ENCODE measurements around the gene SYNRG. TPM values are rescaled to one million over a fixed set of nuclear protein-coding genes. Genes with fewer than 3 reads are reported as not detected.

The SYNRG gene
- total RNA-seq, 1 experiment from 2014 or later, result 40.5 TPM

DNA sequence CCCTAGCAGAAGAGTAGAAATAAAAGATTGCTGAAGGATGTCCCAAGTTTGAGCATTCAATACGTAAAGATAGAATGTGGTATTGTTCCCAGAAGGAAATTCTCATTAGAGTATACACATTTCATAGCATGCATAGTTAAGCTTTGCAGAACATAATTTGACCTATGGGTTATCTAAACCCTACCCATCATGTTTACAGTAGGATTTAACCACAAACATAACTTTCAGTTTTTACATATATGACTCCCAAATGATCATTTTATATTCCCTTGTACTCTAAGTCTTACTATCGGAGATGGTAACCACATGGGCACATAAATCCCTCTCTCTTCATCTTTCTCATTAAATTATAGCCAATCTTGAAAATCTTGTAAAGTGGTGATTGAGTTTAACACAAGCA is 50.9 kb downstream of the SYNRG start:
- no TSS peak for BruUV-seq (replicated peaks)
- H3K9me3 Mint-ChIP-seq (ENCODE audit: unreplicated experiment), result no peaks in the 10 kb centered on the region
- H3K4me3 ChIP-seq (ENCODE audit: low read depth, low read length), result no peak overlapping the region
- DNase-seq, result no peak
- H3K27ac Mint-ChIP-seq (ENCODE audit: unreplicated experiment), result no peak overlapping the region
- no peaks in the 10 kb centered on the region for H3K9me3 ChIP-seq
- TF ChIP-seq CTCF (IDR thresholded peaks at IDR 0.05; ENCODE audit: insufficient read depth in 1 of 2, low read depth in 1 of 2, low read length in 1 of 2, severe bottlenecking in 1 of 2, unreplicated experiment in 1 of 2), result no peak
- intact Hi-C loops (cut with micrococcal nuclease; ENCODE audit: unreplicated experiment), result no loop called here
- H3K4me1 ChIP-seq, result 0 out of 2 replicates have a peak, but pooled peaks cover 4% of the 10 kb centered on the region
- ChIA-PET POLR2A (no interaction called here), CTCF (interaction anchor here (0.8 kb wide), 1 partner anchor 31 kb away, joined by 3 read pairs; no protein-coding TSS in a partner anchor)
- peaks cover 36% of the 10 kb centered on the region for H3K36me3 Mint-ChIP-seq (ENCODE audit: insufficient read depth, unreplicated experiment)
- no peaks in the 10 kb centered on the region for H3K27me3 Mint-ChIP-seq (ENCODE audit: insufficient read depth, unreplicated experiment)
- H3K4me3 Mint-ChIP-seq (ENCODE audit: unreplicated experiment), result no peak overlapping the region
- peaks cover 10% of the 10 kb centered on the region for H3K4me1 Mint-ChIP-seq (ENCODE audit: low read depth, unreplicated experiment)
- H3K36me3 ChIP-seq (ENCODE audit: control insufficient read depth, insufficient read depth, low read length), result peaks cover 2% of the 10 kb centered on the region
- H3K27me3 ChIP-seq (replicated peaks; ENCODE audit: control insufficient read depth, insufficient read depth, low read length), result no peaks in the 10 kb centered on the region

- CTCF ChIA-PET, result no interaction called here
- no TSS peak for BruUV-seq (replicated peaks)
Observed at GRCh38 chr17:37557482-37557881, 51.7 kb downstream of the SYNRG start.

DNA sequence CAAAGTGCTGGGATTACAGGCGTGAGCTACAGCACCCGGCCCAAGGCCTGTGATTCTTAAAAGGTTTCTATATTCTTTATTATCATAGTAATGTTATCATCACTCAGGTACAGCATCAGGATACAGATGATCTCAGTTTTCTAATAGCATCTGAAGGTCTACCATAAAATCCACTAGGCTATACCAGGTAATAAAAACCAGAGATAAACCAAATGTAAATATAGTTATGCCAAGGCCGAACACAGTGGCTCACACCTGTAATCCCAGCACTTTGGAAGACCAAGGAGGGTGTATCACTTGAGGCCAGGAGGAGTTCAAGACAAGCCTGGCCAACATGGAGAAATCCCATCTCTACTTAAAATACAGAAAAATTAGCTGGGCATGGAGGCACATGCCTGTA is 53.8 kb downstream of the SYNRG start:
- POLR2A ChIA-PET, result no interaction called here
- H3K4me3 ChIP-seq (ENCODE audit: low read depth, low read length), result no peak overlapping the region
- Mint-ChIP-seq H3K4me1 (ENCODE audit: low read depth, unreplicated experiment) (peaks cover 10% of the 10 kb centered on the region), H3K27me3 (ENCODE audit: insufficient read depth, unreplicated experiment) (no peaks in the 10 kb centered on the region), H3K4me3 (ENCODE audit: unreplicated experiment) (no peak overlapping the region), H3K9me3 (ENCODE audit: unreplicated experiment) (no peaks in the 10 kb centered on the region), H3K36me3 (ENCODE audit: insufficient read depth, unreplicated experiment) (peaks cover 41% of the 10 kb centered on the region), H3K27ac (ENCODE audit: unreplicated experiment) (no peak overlapping the region)
- peaks cover 5% of the 10 kb centered on the region for H3K36me3 ChIP-seq (ENCODE audit: control insufficient read depth, insufficient read depth, low read length)
- TF ChIP-seq CTCF (IDR thresholded peaks at IDR 0.05; ENCODE audit: insufficient read depth in 1 of 2, low read depth in 1 of 2, low read length in 1 of 2, severe bottlenecking in 1 of 2, unreplicated experiment in 1 of 2), result no peak
- no peaks in the 10 kb centered on the region for H3K27me3 ChIP-seq (replicated peaks; ENCODE audit: control insufficient read depth, insufficient read depth, low read length)
- DNase-seq, result no peak
- intact Hi-C loops (cut with micrococcal nuclease; ENCODE audit: unreplicated experiment), result no loop called here
- H3K9me3 ChIP-seq, result no peaks in the 10 kb centered on the region
- CTCF ChIA-PET, result no interaction called here
- 0 out of 2 replicates have a peak, but pooled peaks cover 4% of the 10 kb centered on the region for H3K4me1 ChIP-seq
- BruUV-seq (replicated peaks), result no TSS peak

More at GRCh38 chr17:37557482-37557881, 51.7 kb downstream of the SYNRG start:
- Histone ChIP-seq H3K36me3 (ENCODE audit: control insufficient read depth, insufficient read depth, low read length) (peaks cover 5% of the 10 kb centered on the region), H3K9me3 (no peaks in the 10 kb centered on the region), H3K27me3 (replicated peaks; ENCODE audit: control insufficient read depth, insufficient read depth, low read length) (no peaks in the 10 kb centered on the region), H3K4me3 (ENCODE audit: low read depth, low read length) (no peak overlapping the region), H3K4me1 (0 out of 2 replicates have a peak, but pooled peaks cover 4% of the 10 kb centered on the region)
- no peak for TF ChIP-seq CTCF (IDR thresholded peaks at IDR 0.05; ENCODE audit: insufficient read depth in 1 of 2, low read depth in 1 of 2, low read length in 1 of 2, severe bottlenecking in 1 of 2, unreplicated experiment in 1 of 2)
- DNase-seq, result no peak
- POLR2A ChIA-PET, result no interaction called here
- H3K9me3 Mint-ChIP-seq (ENCODE audit: unreplicated experiment), result no peaks in the 10 kb centered on the region
- H3K36me3 Mint-ChIP-seq (ENCODE audit: insufficient read depth, unreplicated experiment), result peaks cover 45% of the 10 kb centered on the region
- H3K4me3 Mint-ChIP-seq (ENCODE audit: unreplicated experiment), result no peak overlapping the region
- intact Hi-C loops (cut with micrococcal nuclease; ENCODE audit: unreplicated experiment), result no loop called here
- H3K27me3 Mint-ChIP-seq (ENCODE audit: insufficient read depth, unreplicated experiment), result no peaks in the 10 kb centered on the region
- H3K4me1 Mint-ChIP-seq (ENCODE audit: low read depth, unreplicated experiment), result peaks cover 10% of the 10 kb centered on the region
- no peak overlapping the region for H3K27ac Mint-ChIP-seq (ENCODE audit: unreplicated experiment)

Measured in Caco-2 (cell line).